Brain microvascular endothelial cell (primary cell): ENCODE results near the gene ZNF385B.

Experiments used
- DNase-seq: peaks from one replicate; pipeline ENCODE4 v3.0.0-alpha.2; 2020
- H3K27ac ChIP-seq: fragments of 250-450 bp; sonication (Bioruptor Pico); 2 replicates; pipeline ENCODE4 v1.5.1; 2020; ENCODE audit warnings: mild to moderate bottlenecking, moderate library complexity
- H3K27me3 ChIP-seq: fragments of 250-450 bp; sonication (Bioruptor Pico); replicated peaks from 2 replicates; pipeline ENCODE4 v1.5.1; 2020; ENCODE audit warnings: mild to moderate bottlenecking
- H3K36me3 ChIP-seq: fragments of 250-450 bp; sonication (Bioruptor Pico); replicated peaks from 2 replicates; pipeline ENCODE4 v1.5.1; 2020; ENCODE audit warnings: mild to moderate bottlenecking
- H3K4me3 ChIP-seq: 2 replicates; pipeline ENCODE4 v1.5.1; 2011; ENCODE audit warnings: low read depth, mild to moderate bottlenecking, control low read depth, low read length, moderate library complexity
- CTCF ChIP-seq: IDR thresholded peaks from 2 replicates; pipeline ENCODE4 v1.5.1; 2011; ENCODE audit warnings: low read depth, mild to moderate bottlenecking, moderate library complexity, low read length, control low read depth, inconsistent platforms; ENCODE audit errors: missing control alignments
- in situ Hi-C: cut with HindIII; loops from 2 replicates; pipeline ENCODE4 v1.10.0; 2017; ENCODE audit warnings: low sequenced_read_pairs, low pct_ligation_motif_present

ZNF385B gene

GRCh38 chr2:179793902-179794301 is 67.5 kb downstream of the ZNF385B start:
- in situ Hi-C loops, result no loop called here
- no peak overlapping the region for H3K4me3 ChIP-seq
- TF ChIP-seq CTCF, result no peak
- no peak overlapping the region for H3K27ac ChIP-seq
- H3K27me3 ChIP-seq, result no peaks in the 10 kb centered on the region
- no peaks in the 10 kb centered on the region for H3K36me3 ChIP-seq
- no peak for DNase-seq

GRCh38 chr2:179793238-179793637 is 68.2 kb downstream of the ZNF385B start:
- TF ChIP-seq CTCF, result no peak
- no peaks in the 10 kb centered on the region for H3K36me3 ChIP-seq
- no peak overlapping the region for H3K4me3 ChIP-seq
- in situ Hi-C loops, result no loop called here
- DNase-seq, result no peak
- H3K27ac ChIP-seq, result no peak overlapping the region
- no peaks in the 10 kb centered on the region for H3K27me3 ChIP-seq

DNA sequence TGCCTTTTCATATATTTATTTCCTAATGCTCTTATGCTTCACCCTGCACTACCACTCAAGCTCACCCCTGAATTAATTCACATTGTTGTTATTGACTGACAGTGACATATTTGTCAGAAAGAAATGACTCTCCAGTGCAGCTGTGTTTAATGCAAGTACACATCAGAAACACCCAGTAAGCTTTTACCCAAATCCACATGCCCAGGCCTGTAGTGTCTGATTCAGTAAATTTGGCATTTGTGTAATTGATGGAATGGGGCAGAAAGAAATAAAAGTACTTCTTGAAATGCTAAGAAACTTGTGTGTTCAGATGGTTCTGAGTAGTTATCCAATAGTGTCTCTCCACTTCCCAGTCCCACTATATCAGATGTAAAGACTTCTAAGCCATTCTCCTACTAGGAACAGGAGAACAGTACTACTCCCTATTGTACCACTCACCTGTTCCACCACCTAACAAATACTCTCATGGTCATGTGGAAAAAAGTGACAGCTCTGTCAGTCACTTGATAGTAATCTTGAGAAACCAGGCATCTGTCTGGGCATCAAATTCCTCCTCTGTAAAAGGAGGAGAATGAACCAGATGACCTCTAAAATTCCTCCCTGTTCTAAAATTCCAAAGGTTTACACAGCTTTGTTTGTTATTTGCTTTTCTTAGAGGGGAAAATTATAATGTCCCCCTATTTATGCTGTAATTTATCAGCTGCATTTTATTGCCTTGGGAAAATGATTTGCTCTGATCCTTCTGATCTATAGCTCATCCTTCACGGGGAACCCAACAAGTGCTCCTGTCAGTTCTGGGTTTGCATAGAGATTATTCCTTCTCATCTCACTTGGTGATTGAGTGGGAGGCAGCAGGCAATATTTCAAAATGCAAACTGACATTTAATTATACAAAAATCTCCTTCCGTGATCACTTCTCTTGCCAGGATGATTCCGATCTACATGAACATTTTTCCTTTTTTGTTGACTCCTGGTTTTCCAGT is 70.9 kb downstream of the ZNF385B start:
- Histone ChIP-seq H3K36me3 (no peaks in the 10 kb centered on the region), H3K27ac (no peak overlapping the region), H3K4me3 (no peak overlapping the region), H3K27me3 (no peaks in the 10 kb centered on the region)
- no peak for TF ChIP-seq CTCF
- in situ Hi-C loops, result no loop called here
- no peak for DNase-seq

GRCh38 chr2:179788104-179788503 is 73.3 kb downstream of the ZNF385B start:
- no peak for TF ChIP-seq CTCF
- in situ Hi-C loops, result no loop called here
- DNase-seq, result no peak
- H3K4me3 ChIP-seq, result no peak overlapping the region
- H3K27me3 ChIP-seq, result no peaks in the 10 kb centered on the region
- H3K27ac ChIP-seq, result no peak overlapping the region
- H3K36me3 ChIP-seq, result no peaks in the 10 kb centered on the region

GRCh38 chr2:179787601-179788000 is 73.8 kb downstream of the ZNF385B start:
- in situ Hi-C loops, result no loop called here

More at GRCh38 chr2:179787601-179788000, 73.8 kb downstream of the ZNF385B start:
- Histone ChIP-seq H3K27me3 (no peaks in the 10 kb centered on the region), H3K4me3 (no peak overlapping the region), H3K36me3 (no peaks in the 10 kb centered on the region), H3K27ac (no peak overlapping the region)
- TF ChIP-seq CTCF, result no peak
- no peak for DNase-seq
